HEK293 (cell line): ENCODE results near the gene RTKN.

ENCODE experiments used
- CTCF ChIA-PET: fragments of 350-600 bp; formaldehyde crosslinking; extraction: SDS; loops from one replicate; lab custom pipeline; 2021; ENCODE audit warnings: antibody characterized with exemption; lab: Yijun Ruan, JAX
- POLR2A ChIA-PET: fragments of 300-600 bp; formaldehyde crosslinking; extraction: SDS; loops from one replicate; lab custom pipeline; 2020; ENCODE audit warnings: antibody characterized with exemption, inconsistent platforms; lab: Yijun Ruan, JAX
- H3K27ac ChIP-seq: fragments of 200-500 bp; sonication (Bioruptor generic); 2 replicates; pipeline ENCODE4 v1.5.1; 2014; ENCODE audit warnings: low read depth, low read length, control low read depth, inconsistent platforms; ENCODE audit errors: extremely low read depth
- H3K36me3 ChIP-seq, 2 experiments: fragments of 200-500 bp in 1 of 2; sonication (Bioruptor generic) in 1 of 2; 1 replicate in 1 of 2; 2 replicates in 1 of 2; pipeline ENCODE4 v1.5.1; 2014 to 2017; ENCODE audit warnings: inconsistent platforms in 2 of 2, low read length in 2 of 2; ENCODE audit not compliant: control insufficient read depth in 2 of 2, insufficient read depth in 1 of 2
- H3K4me1 ChIP-seq: fragments of 200-500 bp; sonication (Bioruptor generic); 2 replicates; pipeline ENCODE4 v1.5.1; 2014; ENCODE audit warnings: mild to moderate bottlenecking, low read length, inconsistent platforms; ENCODE audit not compliant: control insufficient read depth, insufficient read depth
- H3K4me3 ChIP-seq: 2 replicates; pipeline ENCODE4 v1.5.1; 2011; ENCODE audit warnings: low read depth, mild to moderate bottlenecking, control low read depth, low read length, moderate library complexity
- H3K9me3 ChIP-seq: fragments of 200-500 bp; sonication (Bioruptor generic); 2 replicates; pipeline ENCODE4 v1.5.1; 2014; ENCODE audit warnings: low read depth, low read length, inconsistent platforms; ENCODE audit not compliant: control insufficient read depth, insufficient read depth
- MEIS1 ChIP-seq: sonication (generic); formaldehyde crosslinking; IDR thresholded peaks from 2 replicates; pipeline ENCODE4 v1.8.1; 2022; ENCODE audit warnings: missing genetic modification reagents, mild to moderate bottlenecking, borderline replicate concordance
- PRDM1 ChIP-seq: fragments of 450-650 bp; formaldehyde crosslinking; IDR thresholded peaks from 2 replicates; pipeline ENCODE4; 2016; ENCODE audit warnings: missing biosample characterization, missing genetic modification characterization
- ZBTB10 ChIP-seq: fragments of 450-650 bp; formaldehyde crosslinking; IDR thresholded peaks from 2 replicates; pipeline ENCODE4 v1.5.1; 2016; ENCODE audit warnings: missing biosample characterization, missing genetic modification characterization
- ZBTB21 ChIP-seq: fragments of 450-650 bp; formaldehyde crosslinking; IDR thresholded peaks from 2 replicates; pipeline ENCODE4 v1.5.1; 2017; ENCODE audit warnings: missing biosample characterization, missing genetic modification characterization
- ZNF121 ChIP-seq: fragments of 450-650 bp; formaldehyde crosslinking; IDR thresholded peaks from 2 replicates; pipeline ENCODE4 v1.5.1; 2016; ENCODE audit warnings: missing biosample characterization, missing genetic modification characterization
- ZNF248 ChIP-seq: fragments of 450-650 bp; formaldehyde crosslinking; IDR thresholded peaks from 2 replicates; pipeline ENCODE4 v1.5.1; 2017; ENCODE audit warnings: missing biosample characterization, missing genetic modification characterization
- ZNF394 ChIP-seq: fragments of 450-650 bp; formaldehyde crosslinking; IDR thresholded peaks from 2 replicates; pipeline ENCODE4 v1.5.1; 2016; ENCODE audit warnings: missing biosample characterization, missing genetic modification characterization, mild to moderate bottlenecking, moderate library complexity, borderline replicate concordance
- ZNF416 ChIP-seq: fragments of 450-650 bp; formaldehyde crosslinking; IDR thresholded peaks from 2 replicates; pipeline ENCODE4 v1.5.1; 2016; ENCODE audit warnings: missing biosample characterization, missing genetic modification characterization
- ZNF529 ChIP-seq: fragments of 450-650 bp; formaldehyde crosslinking; IDR thresholded peaks from 2 replicates; pipeline ENCODE4 v1.5.1; 2017; ENCODE audit warnings: missing genetic modification characterization, missing biosample characterization; ENCODE audit not compliant: insufficient replicate concordance
- ZNF626 ChIP-seq: fragments of 450-650 bp; sonication (Bioruptor Pico); formaldehyde crosslinking; IDR thresholded peaks from 2 replicates; pipeline ENCODE4 v1.5.1; 2018; ENCODE audit warnings: missing biosample characterization, missing genetic modification characterization, inconsistent platforms
- ZNF670 ChIP-seq: fragments of 450-650 bp; formaldehyde crosslinking; IDR thresholded peaks from 2 replicates; pipeline ENCODE4 v1.5.1; 2016; ENCODE audit warnings: missing biosample characterization, missing genetic modification characterization, low read depth
- ZNF777 ChIP-seq: fragments of 450-650 bp; formaldehyde crosslinking; IDR thresholded peaks from 2 replicates; pipeline ENCODE4 v1.5.1; 2017; ENCODE audit warnings: missing biosample characterization, missing genetic modification characterization, borderline replicate concordance
- ZNF791 ChIP-seq: fragments of 450-650 bp; formaldehyde crosslinking; IDR thresholded peaks from 2 replicates; pipeline ENCODE4 v1.5.1; 2016; ENCODE audit warnings: missing biosample characterization, missing genetic modification characterization
- ZSCAN23 ChIP-seq: fragments of 450-650 bp; formaldehyde crosslinking; IDR thresholded peaks from 2 replicates; pipeline ENCODE4 v1.5.1; 2016; ENCODE audit warnings: missing biosample characterization, missing genetic modification characterization
- TF ChIP-seq, protein P1 (sequence below): fragments of 450-650 bp; formaldehyde crosslinking; IDR thresholded peaks from 2 replicates; pipeline ENCODE4 v1.5.1; 2016; ENCODE audit warnings: missing biosample characterization, missing genetic modification characterization

RTKN gene

DNA sequence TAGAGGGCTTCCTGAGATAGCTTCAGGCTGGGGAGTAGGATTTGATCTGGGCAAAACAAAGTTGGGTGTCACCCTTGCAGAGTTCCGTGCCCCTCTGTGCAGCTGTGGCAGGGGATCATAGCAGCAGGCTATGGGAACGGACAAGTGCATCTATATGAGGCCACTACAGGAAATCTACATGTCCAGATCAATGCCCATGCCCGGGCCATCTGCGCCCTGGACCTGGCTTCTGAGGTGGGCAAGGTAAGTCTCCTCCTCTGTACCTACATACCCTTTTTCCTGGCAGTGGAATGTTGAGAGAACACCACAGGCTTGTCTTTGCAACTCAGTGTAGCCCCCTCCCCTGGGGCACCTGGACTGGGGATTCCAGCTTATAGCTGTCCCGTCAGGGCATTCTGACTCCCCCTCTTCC is 16.7 kb downstream of the RTKN start:
- ChIA-PET CTCF (interaction anchor here (0.9 kb wide), 1 partner anchor 27 kb away, joined by 3 read pairs; no protein-coding TSS in a partner anchor), POLR2A (interaction anchor here (1.6 to 3.3 kb wide), 3 partner anchors 15 to 34 kb away, joined by 5 to 17 read pairs (median 8); partner anchors contain the start of gene WBP1)
- TF ChIP-seq, protein P1, sequence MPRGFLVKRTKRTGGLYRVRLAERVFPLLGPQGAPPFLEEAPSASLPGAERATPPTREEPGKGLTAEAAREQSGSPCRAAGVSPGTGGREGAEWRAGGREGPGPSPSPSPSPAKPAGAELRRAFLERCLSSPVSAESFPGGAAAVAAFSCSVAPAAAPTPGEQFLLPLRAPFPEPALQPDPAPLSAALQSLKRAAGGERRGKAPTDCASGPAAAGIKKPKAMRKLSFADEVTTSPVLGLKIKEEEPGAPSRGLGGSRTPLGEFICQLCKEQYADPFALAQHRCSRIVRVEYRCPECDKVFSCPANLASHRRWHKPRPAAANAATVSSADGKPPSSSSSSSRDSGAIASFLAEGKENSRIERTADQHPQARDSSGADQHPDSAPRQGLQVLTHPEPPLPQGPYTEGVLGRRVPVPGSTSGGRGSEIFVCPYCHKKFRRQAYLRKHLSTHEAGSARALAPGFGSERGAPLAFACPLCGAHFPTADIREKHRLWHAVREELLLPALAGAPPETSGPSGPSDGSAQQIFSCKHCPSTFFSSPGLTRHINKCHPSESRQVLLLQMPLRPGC (tag by site-specific recombination), result no peak
- TF ChIP-seq ZBTB21 (no peak), ZSCAN23 (no peak), ZNF791 (no peak)
- Histone ChIP-seq H3K36me3 (peaks cover 16 to 63% of the 10 kb centered on the region in 2 experiments; a peak in 2 of 3 replicates), H3K9me3 (no peaks in the 10 kb centered on the region), H3K4me3 (no peak overlapping the region), H3K27ac (no peak overlapping the region), H3K4me1 (no peaks in the 10 kb centered on the region; the same call in 1 of the 2 replicates)

DNA sequence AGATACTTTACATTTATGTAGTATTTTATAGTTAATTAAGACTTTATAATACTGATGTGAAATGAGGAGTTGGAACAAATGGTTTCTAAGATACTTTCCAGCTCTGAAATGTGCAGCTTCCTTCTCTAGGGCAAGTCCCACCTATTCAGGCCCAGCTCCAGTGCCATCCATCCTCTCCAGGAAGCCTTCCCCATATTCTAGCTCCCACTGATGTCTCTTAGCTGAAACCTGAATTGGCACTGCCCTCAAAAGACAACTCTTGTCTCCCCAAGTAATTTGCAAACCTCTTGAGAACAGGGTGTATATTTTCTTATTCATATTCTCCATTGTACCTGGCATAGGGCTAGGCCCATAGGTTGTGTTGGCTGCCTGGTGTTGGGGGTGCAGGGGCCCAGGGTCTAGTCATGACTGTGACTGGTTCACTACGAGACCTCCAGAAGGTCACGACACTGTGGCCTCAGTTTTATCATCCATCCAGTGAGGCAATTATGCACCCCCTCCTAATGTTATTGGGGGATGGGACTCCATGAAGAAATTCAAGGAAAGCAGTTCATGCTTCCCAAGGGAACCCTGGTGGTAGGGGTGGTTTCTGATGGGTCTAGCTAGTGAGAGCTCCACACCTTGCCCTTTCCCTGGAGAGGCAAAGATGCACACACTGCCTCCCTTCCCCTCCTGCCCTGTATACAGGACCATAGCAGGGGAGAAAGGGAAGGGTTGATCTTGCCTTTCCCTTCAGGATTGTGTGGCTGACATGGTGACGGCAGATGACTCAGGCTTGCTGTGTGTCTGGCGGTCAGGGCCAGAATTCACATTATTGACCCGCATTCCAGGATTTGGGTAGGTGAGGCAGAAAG is 17.4 kb downstream of the RTKN start:
- no peak overlapping the region for H3K27ac ChIP-seq
- CTCF ChIA-PET, result interaction anchor here (0.6 to 0.9 kb wide), 2 partner anchors 26 to 161 kb away, joined by 3 read pairs; no protein-coding TSS in a partner anchor

GRCh38 chr2:74423231-74424095 is 18.3 kb downstream of the RTKN start:
- no peak overlapping the region for H3K27ac ChIP-seq
- CTCF ChIA-PET, result interaction anchor here (0.6 to 0.7 kb wide), 2 partner anchors 109 to 162 kb away, joined by 3 read pairs; no protein-coding TSS in a partner anchor
- TF ChIP-seq ZBTB10 (tag by site-specific recombination), result no peak
- no peak for TF ChIP-seq ZNF416 (tag by site-specific recombination)
- no peak for TF ChIP-seq ZNF777 (tag by site-specific recombination)
- TF ChIP-seq ZNF248, result no peak
- no peak for TF ChIP-seq ZNF121
- TF ChIP-seq MEIS1 (CRISPR knock-in tag), result no peak
- no peak for TF ChIP-seq ZNF626 (tag by site-specific recombination)
- TF ChIP-seq ZNF394 (tag by site-specific recombination), result no peak
- TF ChIP-seq ZNF529 (tag by site-specific recombination), result no peak

More for the DNA sequence above, 17.4 kb downstream of the RTKN start:
- Histone ChIP-seq H3K36me3 (peaks cover 15 to 57% of the 10 kb centered on the region in 2 experiments; a peak in 2 of 3 replicates), H3K4me3 (no peak overlapping the region), H3K4me1 (no peaks in the 10 kb centered on the region; the same call in 1 of the 2 replicates), H3K9me3 (no peaks in the 10 kb centered on the region)
- POLR2A ChIA-PET, result interaction anchor here (0.5 to 3.3 kb wide), 4 partner anchors 16 to 34 kb away, joined by 4 to 17 read pairs (median 6); partner anchors contain the start of gene WBP1
- TF ChIP-seq ZBTB10 (tag by site-specific recombination), result no peak
- no peak for TF ChIP-seq ZBTB21
- no peak for TF ChIP-seq ZNF670 (tag by site-specific recombination)
- TF ChIP-seq PRDM1 (tag by site-specific recombination), result peak; percentile 65

More at GRCh38 chr2:74423231-74424095, 18.3 kb downstream of the RTKN start:
- H3K4me1 ChIP-seq, result no peaks in the 10 kb centered on the region; the same call in 1 of the 2 replicates
- no peak overlapping the region for H3K4me3 ChIP-seq
- H3K9me3 ChIP-seq, result no peaks in the 10 kb centered on the region
- POLR2A ChIA-PET, result interaction anchor here (1.6 to 3.3 kb wide), 3 partner anchors 17 to 35 kb away, joined by 5 to 17 read pairs (median 8); partner anchors contain the start of gene WBP1
- H3K36me3 ChIP-seq, result peaks cover 14 to 48% of the 10 kb centered on the region in 2 experiments; a peak in 2 of 3 replicates
